Keratinocyte (primary cell): ENCODE measurements around the gene EMX1.

Source experiments
- EZH2 ChIP-seq: IDR thresholded peaks from one replicate; pipeline ENCODE4 v1.6.1; 2012; ENCODE audit warnings: inconsistent platforms, mild to moderate bottlenecking, low read length, moderate library complexity
- TF ChIP-seq, protein P1 (sequence below), 3 experiments: IDR thresholded peaks in 1 of 3; conservative IDR thresholded peaks in 1 of 3; optimal IDR thresholded peaks in 1 of 3; 2 replicates in 2 of 3; 3 replicates in 1 of 3; pipeline versions ENCODE3 to v1.5.1; 2011; ENCODE audit warnings: low read length in 3 of 3, mild to moderate bottlenecking in 3 of 3, moderate library complexity in 2 of 3, control low read depth in 1 of 3, inconsistent platforms in 1 of 3; ENCODE audit not compliant: insufficient read depth in 2 of 3; ENCODE audit errors: extremely low read depth in 1 of 3

DNA sequence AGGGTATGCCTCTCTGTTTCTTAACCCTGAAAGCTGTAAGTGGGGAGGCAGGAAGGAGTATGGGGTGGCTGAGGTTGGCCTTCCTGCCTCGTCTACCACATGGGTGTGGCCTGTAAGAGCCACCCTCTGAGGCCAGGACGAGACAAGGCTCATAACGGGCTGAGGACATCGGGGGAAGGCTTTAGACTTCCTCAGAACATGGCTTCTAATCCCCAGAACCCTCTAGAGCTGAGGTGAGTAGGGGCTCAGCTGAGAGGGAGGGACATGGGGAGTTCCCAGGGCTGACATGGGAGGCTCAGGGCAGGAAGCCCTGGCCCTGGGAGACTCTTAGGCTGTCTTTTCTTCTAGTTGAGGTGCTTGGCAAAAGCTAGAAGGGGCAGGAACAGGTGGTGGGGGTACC, 36.7 kb downstream of the EMX1 start:
- TF ChIP-seq, protein P1, sequence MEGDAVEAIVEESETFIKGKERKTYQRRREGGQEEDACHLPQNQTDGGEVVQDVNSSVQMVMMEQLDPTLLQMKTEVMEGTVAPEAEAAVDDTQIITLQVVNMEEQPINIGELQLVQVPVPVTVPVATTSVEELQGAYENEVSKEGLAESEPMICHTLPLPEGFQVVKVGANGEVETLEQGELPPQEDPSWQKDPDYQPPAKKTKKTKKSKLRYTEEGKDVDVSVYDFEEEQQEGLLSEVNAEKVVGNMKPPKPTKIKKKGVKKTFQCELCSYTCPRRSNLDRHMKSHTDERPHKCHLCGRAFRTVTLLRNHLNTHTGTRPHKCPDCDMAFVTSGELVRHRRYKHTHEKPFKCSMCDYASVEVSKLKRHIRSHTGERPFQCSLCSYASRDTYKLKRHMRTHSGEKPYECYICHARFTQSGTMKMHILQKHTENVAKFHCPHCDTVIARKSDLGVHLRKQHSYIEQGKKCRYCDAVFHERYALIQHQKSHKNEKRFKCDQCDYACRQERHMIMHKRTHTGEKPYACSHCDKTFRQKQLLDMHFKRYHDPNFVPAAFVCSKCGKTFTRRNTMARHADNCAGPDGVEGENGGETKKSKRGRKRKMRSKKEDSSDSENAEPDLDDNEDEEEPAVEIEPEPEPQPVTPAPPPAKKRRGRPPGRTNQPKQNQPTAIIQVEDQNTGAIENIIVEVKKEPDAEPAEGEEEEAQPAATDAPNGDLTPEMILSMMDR (optimal IDR thresholded peaks at IDR 0.05 in 1 of 3, IDR thresholded peaks at IDR 0.05 in 1 of 3, conservative IDR thresholded peaks at IDR 0.05 in 1 of 3; ENCODE audit: extremely low read depth in 1 of 3, insufficient read depth in 2 of 3, low read length in 3 of 3), result no peak
- TF ChIP-seq EZH2, result no peak
